DOHH2 (cell line): ENCODE results near the gene PPP4R3C.
"Not testable (repeated sequence)": the region's sequence is repeated elsewhere in the genome, so short reads cannot be mapped to it uniquely, and the experiment has no call there.

Experiments
- H3F3A ChIP-seq: fragments of 200-600 bp; sonication (generic), shearing (Covaris generic); 2 replicates; pipeline ENCODE4 v1.6.0; 2016; ENCODE audit warnings: antibody characterized with exemption, mild to moderate bottlenecking; ENCODE audit not compliant: control insufficient read depth, insufficient read depth
- H3K27ac ChIP-seq: fragments of 200-600 bp; sonication (generic); 2 replicates; pipeline ENCODE4 v1.5.1; 2014; ENCODE audit warnings: low read depth, mild to moderate bottlenecking, low read length, moderate library complexity
- H3K27me3 ChIP-seq: fragments of 200-600 bp; sonication (generic); 2 replicates; pipeline ENCODE4 v1.6.1; 2014; ENCODE audit warnings: mild to moderate bottlenecking, low read length, mixed read lengths; ENCODE audit not compliant: control insufficient read depth
- H3K36me3 ChIP-seq: fragments of 200-600 bp; sonication (generic); 2 replicates; pipeline ENCODE4 v1.6.1; 2014; ENCODE audit warnings: mild to moderate bottlenecking, low read length, moderate library complexity, mixed read lengths; ENCODE audit not compliant: control insufficient read depth
- H3K4me1 ChIP-seq: fragments of 200-600 bp; sonication (generic); 2 replicates; pipeline ENCODE4 v1.6.1; 2014; ENCODE audit warnings: mild to moderate bottlenecking, low read length, mixed read lengths; ENCODE audit not compliant: control insufficient read depth
- H3K4me2 ChIP-seq: fragments of 200-600 bp; sonication (generic); 2 replicates; pipeline ENCODE4 v1.6.0; 2014; ENCODE audit warnings: mild to moderate bottlenecking, low read length, moderate library complexity
- H3K4me3 ChIP-seq: fragments of 200-600 bp; sonication (generic); 2 replicates; pipeline ENCODE4 v1.5.1; 2014; ENCODE audit warnings: mild to moderate bottlenecking, low read length, mixed read lengths
- H3K79me2 ChIP-seq: fragments of 200-600 bp; sonication (generic); 2 replicates; pipeline ENCODE4 v1.6.1; 2014; ENCODE audit warnings: mild to moderate bottlenecking, low read length, mixed read lengths; ENCODE audit not compliant: control insufficient read depth
- H3K9me2 ChIP-seq: fragments of 200-600 bp; sonication (generic); replicated peaks from 2 replicates; pipeline ENCODE4 v1.6.1; 2014; ENCODE audit warnings: mild to moderate bottlenecking, low read length, mixed read lengths; ENCODE audit not compliant: control insufficient read depth
- H3K9me3 ChIP-seq: fragments of 200-600 bp; sonication (generic); 2 replicates; pipeline ENCODE4 v1.6.1; 2014; ENCODE audit warnings: antibody characterized with exemption, low read length, mixed read lengths; ENCODE audit not compliant: control insufficient read depth, insufficient read depth
- H4K20me1 ChIP-seq: fragments of 200-600 bp; sonication (generic); 2 replicates; pipeline ENCODE4 v1.6.0; 2014; ENCODE audit warnings: low read depth, mild to moderate bottlenecking, antibody characterized with exemption, low read length, moderate library complexity; ENCODE audit not compliant: control insufficient read depth, insufficient read depth
- CTCF ChIP-seq: fragments of 200-600 bp; sonication (generic); IDR thresholded peaks from one replicate; pipeline ENCODE4 v1.5.1; 2014; ENCODE audit warnings: antibody characterized with exemption, mild to moderate bottlenecking, low read depth, low read length; ENCODE audit not compliant: poor library complexity, severe bottlenecking
- EZH2phosphoT487 ChIP-seq: fragments of 200-600 bp; sonication (generic); IDR thresholded peaks from 2 replicates; pipeline ENCODE4 v1.6.1; 2017; ENCODE audit warnings: borderline replicate concordance, mild to moderate bottlenecking, antibody characterized with exemption, low read length, moderate library complexity, mixed read lengths

Gene PPP4R3C

GRCh38 chrX:27458544-27458943, 4.6 kb downstream of the PPP4R3C start:
- not testable (repeated sequence) for H3K4me2 ChIP-seq, H3K27ac ChIP-seq, H3K9me2 ChIP-seq, H3K4me1 ChIP-seq, H3K4me3 ChIP-seq, H4K20me1 ChIP-seq, H3K79me2 ChIP-seq, H3F3A ChIP-seq, H3K9me3 ChIP-seq, H3K36me3 ChIP-seq, H3K27me3 ChIP-seq

DNA sequence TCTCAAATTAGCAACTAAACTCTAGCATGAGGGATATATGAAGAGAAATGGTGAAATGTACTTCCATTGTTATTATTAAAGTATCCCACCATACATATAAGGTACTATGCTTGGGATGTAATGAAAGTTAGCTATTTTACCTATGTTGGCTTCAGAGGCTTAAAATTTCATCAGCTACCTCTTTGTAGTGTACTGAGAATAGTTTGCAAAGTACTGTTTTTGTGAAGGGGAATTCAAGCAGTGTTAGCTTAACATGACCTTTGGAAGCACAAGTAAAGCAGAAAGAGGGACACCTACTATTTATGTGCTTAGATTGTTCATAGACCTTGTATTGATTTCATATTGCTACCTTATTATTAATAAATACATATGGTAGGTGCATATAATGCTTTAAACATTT, 11.8 kb downstream of the PPP4R3C start:
- no peaks in the 10 kb centered on the region for H3K79me2 ChIP-seq
- no peak for TF ChIP-seq EZH2phosphoT487
- no peak for TF ChIP-seq CTCF
- H3K36me3 ChIP-seq: no peaks in the 10 kb centered on the region
- no peaks in the 10 kb centered on the region for H3K27me3 ChIP-seq
- H3K4me3 ChIP-seq: no peak overlapping the region
- no peaks in the 10 kb centered on the region for H3F3A ChIP-seq
- H3K4me1 ChIP-seq: no peaks in the 10 kb centered on the region
- no peak overlapping the region for H3K4me2 ChIP-seq
- H4K20me1 ChIP-seq: no peaks in the 10 kb centered on the region
- no peaks in the 10 kb centered on the region for H3K9me2 ChIP-seq
- no peak overlapping the region for H3K27ac ChIP-seq
- H3K9me3 ChIP-seq: no peaks in the 10 kb centered on the region

GRCh38 chrX:27446423-27446822, 16.7 kb downstream of the PPP4R3C start:
- H3K4me2 ChIP-seq: no peak overlapping the region
- H3K4me1 ChIP-seq: no peaks in the 10 kb centered on the region

DNA sequence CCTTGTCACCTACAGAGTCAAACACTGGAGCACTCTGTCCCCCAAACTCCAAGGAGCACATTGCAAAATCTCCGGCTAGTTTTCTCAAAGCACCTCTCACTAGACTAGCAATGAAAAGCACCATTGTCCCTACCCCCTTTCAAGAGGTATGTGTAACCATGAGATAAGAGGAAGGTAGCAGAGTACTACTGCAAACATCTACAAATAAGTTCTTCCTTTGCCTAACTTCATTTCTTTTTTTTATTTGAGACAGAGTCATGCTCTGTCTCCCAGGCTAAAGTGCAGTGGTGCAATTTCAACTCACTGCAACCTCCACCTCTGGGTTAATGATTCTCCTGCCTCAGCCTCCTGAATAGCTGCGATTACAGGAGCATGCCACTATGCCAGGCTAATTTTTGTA, 17.7 kb downstream of the PPP4R3C start:
- Histone ChIP-seq H3F3A (no peaks in the 10 kb centered on the region), H3K4me1 (no peaks in the 10 kb centered on the region), H3K4me3 (no peak overlapping the region), H3K4me2 (no peak overlapping the region), H3K9me3 (no peaks in the 10 kb centered on the region), H3K27me3 (no peaks in the 10 kb centered on the region), H3K9me2 (no peaks in the 10 kb centered on the region), H3K36me3 (no peaks in the 10 kb centered on the region), H3K27ac (no peak overlapping the region), H4K20me1 (no peaks in the 10 kb centered on the region), H3K79me2 (no peaks in the 10 kb centered on the region)
- TF ChIP-seq CTCF (no peak), EZH2phosphoT487 (no peak)

More at GRCh38 chrX:27446423-27446822, 16.7 kb downstream of the PPP4R3C start:
- H3K79me2 ChIP-seq: no peaks in the 10 kb centered on the region
- no peaks in the 10 kb centered on the region for H3F3A ChIP-seq
- no peak overlapping the region for H3K27ac ChIP-seq
- H3K4me3 ChIP-seq: no peak overlapping the region
- no peaks in the 10 kb centered on the region for H3K9me3 ChIP-seq
- no peaks in the 10 kb centered on the region for H3K36me3 ChIP-seq
- TF ChIP-seq EZH2phosphoT487: no peak
- no peak for TF ChIP-seq CTCF
- no peaks in the 10 kb centered on the region for H3K27me3 ChIP-seq
- H4K20me1 ChIP-seq: no peaks in the 10 kb centered on the region
- no peaks in the 10 kb centered on the region for H3K9me2 ChIP-seq
